Osteocyte (in vitro differentiated cells): ENCODE data around the gene HSD17B4. TPM values are rescaled to one million over a fixed set of nuclear protein-coding genes. Genes with fewer than 3 reads are reported as not detected.
A peak's percentile ranks its signal among the peaks of the same experiment; 100 is the strongest.
"Not testable (repeated sequence)": the region's sequence is repeated elsewhere in the genome, so short reads cannot be mapped to it uniquely, and the experiment has no call there.

ENCODE experiments used
- DNase-seq: peaks from one replicate; pipeline ENCODE4 v3.0.0; 2021; ENCODE audit warnings: mixed read lengths; ENCODE audit not compliant: unreplicated experiment; ENCODE audit errors: extremely low spot score
- H3K27ac Mint-ChIP-seq: one replicate; pipeline ENCODE4 v1.8.0; 2021; ENCODE audit warnings: mild to moderate bottlenecking, mixed read lengths; ENCODE audit not compliant: unreplicated experiment
- H3K27me3 Mint-ChIP-seq: one replicate; pipeline ENCODE4 v1.8.0; 2021; ENCODE audit warnings: mixed read lengths; ENCODE audit not compliant: unreplicated experiment
- H3K36me3 Mint-ChIP-seq: one replicate; pipeline ENCODE4 v1.8.0; 2021; ENCODE audit warnings: mixed read lengths; ENCODE audit not compliant: unreplicated experiment
- H3K4me1 Mint-ChIP-seq: one replicate; pipeline ENCODE4 v1.8.0; 2021; ENCODE audit warnings: mixed read lengths; ENCODE audit not compliant: unreplicated experiment
- H3K4me3 Mint-ChIP-seq: one replicate; pipeline ENCODE4 v1.8.0; 2021; ENCODE audit warnings: mild to moderate bottlenecking, moderate library complexity, mixed read lengths; ENCODE audit not compliant: unreplicated experiment
- H3K9me3 Mint-ChIP-seq: one replicate; pipeline ENCODE4 v1.8.0; 2021; ENCODE audit warnings: mixed read lengths; ENCODE audit not compliant: unreplicated experiment
- total RNA-seq: library from RNA; stranded (reverse); gene quantifications from 2 replicates; pipeline ENCODE4 v1.2.1, GENCODE V29; 2021
- TF ChIP-seq, protein P1 (sequence below): fragments of 200-600 bp; sonication (generic); IDR thresholded peaks from 2 replicates; pipeline ENCODE4 v1.5.0; 2021; ENCODE audit warnings: antibody characterized with exemption, mild to moderate bottlenecking, moderate library complexity

The HSD17B4 gene
- total RNA-seq, 1 donor from 2014 or later: 100 TPM

DNA sequence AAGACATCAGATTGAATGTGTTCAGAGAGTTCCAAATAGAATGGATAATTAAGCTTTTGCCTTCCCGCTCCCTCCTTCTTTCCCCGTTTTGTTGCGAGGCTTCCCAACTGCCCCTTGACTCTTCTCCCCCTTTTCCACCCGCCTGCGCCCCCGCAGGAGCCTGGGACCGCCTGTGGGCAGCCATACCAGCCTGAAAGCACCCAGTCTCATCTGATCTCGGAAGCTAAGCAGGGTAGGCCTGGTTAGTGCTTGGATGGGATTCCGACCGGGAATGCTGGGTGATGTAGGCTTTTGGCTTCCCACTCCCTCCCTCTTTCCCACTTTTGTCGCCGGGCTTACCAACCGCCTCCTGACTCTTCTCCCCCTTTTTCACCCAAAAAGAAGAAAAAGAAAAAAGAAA, 6.8 kb upstream of the HSD17B4 start:
- TF ChIP-seq, protein P1, sequence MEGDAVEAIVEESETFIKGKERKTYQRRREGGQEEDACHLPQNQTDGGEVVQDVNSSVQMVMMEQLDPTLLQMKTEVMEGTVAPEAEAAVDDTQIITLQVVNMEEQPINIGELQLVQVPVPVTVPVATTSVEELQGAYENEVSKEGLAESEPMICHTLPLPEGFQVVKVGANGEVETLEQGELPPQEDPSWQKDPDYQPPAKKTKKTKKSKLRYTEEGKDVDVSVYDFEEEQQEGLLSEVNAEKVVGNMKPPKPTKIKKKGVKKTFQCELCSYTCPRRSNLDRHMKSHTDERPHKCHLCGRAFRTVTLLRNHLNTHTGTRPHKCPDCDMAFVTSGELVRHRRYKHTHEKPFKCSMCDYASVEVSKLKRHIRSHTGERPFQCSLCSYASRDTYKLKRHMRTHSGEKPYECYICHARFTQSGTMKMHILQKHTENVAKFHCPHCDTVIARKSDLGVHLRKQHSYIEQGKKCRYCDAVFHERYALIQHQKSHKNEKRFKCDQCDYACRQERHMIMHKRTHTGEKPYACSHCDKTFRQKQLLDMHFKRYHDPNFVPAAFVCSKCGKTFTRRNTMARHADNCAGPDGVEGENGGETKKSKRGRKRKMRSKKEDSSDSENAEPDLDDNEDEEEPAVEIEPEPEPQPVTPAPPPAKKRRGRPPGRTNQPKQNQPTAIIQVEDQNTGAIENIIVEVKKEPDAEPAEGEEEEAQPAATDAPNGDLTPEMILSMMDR: no peak
- Mint-ChIP-seq H3K36me3 (peaks cover 2% of the 10 kb centered on the region), H3K4me3 (no peak overlapping the region), H3K27ac (no peak overlapping the region), H3K9me3 (peaks cover 15% of the 10 kb centered on the region), H3K4me1 (no peaks in the 10 kb centered on the region), H3K27me3 (peaks cover 45% of the 10 kb centered on the region)
- DNase-seq: no peak

DNA sequence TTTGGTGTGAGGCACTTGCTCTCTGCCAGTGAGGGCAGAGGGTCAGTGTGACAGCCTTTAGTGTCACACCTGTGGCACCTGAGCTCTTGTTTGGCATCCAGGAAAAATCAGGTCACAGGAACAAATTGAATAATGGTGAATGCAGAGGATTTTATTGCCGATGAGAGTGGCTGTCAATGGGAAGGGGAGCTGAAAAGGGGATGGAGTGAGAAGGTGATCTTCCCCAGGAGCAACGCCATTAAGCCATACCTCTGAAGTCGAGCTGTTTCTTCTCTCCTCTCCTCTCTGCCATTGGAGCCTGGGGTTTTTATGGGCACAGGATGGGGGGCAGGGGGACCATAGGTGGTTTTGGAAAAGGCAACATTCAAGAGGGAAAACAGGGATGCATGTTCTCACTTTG, 2.4 kb upstream of the HSD17B4 start:
- Mint-ChIP-seq H3K36me3 (peaks cover 3% of the 10 kb centered on the region), H3K27ac (no peak overlapping the region), H3K4me1 (peaks cover 10% of the 10 kb centered on the region), H3K27me3 (peaks cover 16% of the 10 kb centered on the region), H3K9me3 (peaks cover 15% of the 10 kb centered on the region), H3K4me3 (no peak overlapping the region)
- no peak for DNase-seq
- TF ChIP-seq, protein P1: no peak

DNA sequence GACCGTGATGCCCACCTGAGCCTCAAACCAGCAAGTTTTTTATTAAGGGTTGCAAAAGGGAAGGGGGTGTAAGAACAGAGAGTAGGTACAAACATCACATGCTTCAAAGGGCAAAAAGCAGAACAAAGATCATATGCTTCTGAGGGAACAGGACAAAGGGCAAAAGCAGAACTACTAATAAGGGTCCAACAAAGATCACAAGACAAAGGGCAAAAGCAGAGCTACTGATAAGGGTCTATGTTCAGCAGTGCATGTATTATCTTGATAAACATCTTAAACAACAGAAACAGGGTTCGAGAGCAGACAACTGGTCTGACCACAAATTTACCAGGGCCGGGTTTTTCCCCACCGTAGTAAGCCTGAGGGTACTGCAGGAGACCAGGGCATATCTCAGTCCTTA, 1.7 kb upstream of the HSD17B4 start:
- DNase-seq, H3K4me3 Mint-ChIP-seq, H3K36me3 Mint-ChIP-seq, H3K27ac Mint-ChIP-seq: not testable (repeated sequence)
- Mint-ChIP-seq H3K9me3 (peaks cover 15% of the 10 kb centered on the region), H3K27me3 (peaks cover 12% of the 10 kb centered on the region), H3K4me1 (peaks cover 10% of the 10 kb centered on the region)

DNA sequence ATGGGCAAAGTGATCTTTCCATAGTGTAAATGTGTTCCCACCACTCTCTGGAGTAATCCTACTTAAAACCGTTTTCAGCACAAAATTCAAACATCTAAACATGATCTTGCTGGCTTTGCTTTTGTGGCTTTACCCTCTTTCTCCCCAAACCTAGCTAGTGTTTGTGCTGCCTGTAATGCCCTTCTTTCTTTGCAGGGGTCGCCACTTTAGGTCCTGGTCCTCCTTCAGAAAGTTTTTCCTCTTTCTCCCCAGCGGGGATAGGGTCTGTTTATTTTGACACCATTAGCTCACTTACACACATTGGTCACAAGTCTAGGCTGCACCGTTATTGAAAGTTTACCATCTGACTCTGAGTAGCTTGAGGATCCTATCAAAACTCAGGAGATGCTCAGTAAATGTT, 736 bp upstream of the HSD17B4 start:
- H3K27ac Mint-ChIP-seq: no peak overlapping the region
- TF ChIP-seq, protein P1: no peak
- peaks cover 10% of the 10 kb centered on the region for H3K27me3 Mint-ChIP-seq
- peaks cover 15% of the 10 kb centered on the region for H3K9me3 Mint-ChIP-seq
- no peak overlapping the region for H3K4me3 Mint-ChIP-seq
- H3K4me1 Mint-ChIP-seq: peaks cover 10% of the 10 kb centered on the region
- no peak for DNase-seq
- peaks cover 3% of the 10 kb centered on the region for H3K36me3 Mint-ChIP-seq

DNA sequence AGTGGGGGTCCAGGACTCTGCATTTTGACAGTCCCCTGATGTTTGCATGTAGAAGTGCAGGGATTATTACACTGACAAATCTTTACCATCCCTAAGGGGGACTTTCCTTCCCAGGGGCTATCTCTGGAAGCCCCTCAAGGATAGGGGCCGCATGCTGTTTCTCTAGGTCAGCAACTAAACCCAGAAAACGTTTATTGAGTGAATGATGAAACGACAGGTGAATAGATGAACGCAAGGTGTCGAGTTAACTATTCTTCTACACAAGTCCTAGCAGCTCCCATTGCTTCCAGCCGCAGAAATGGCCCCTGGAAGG, 281 bp upstream of the HSD17B4 start:
- no peak for DNase-seq
- Mint-ChIP-seq H3K27ac (no peak overlapping the region), H3K4me3 (peak overlapping the region; percentile 95), H3K27me3 (peaks cover 7% of the 10 kb centered on the region), H3K9me3 (peaks cover 15% of the 10 kb centered on the region), H3K36me3 (peaks cover 7% of the 10 kb centered on the region), H3K4me1 (peaks cover 10% of the 10 kb centered on the region)
- TF ChIP-seq, protein P1: no peak

DNA sequence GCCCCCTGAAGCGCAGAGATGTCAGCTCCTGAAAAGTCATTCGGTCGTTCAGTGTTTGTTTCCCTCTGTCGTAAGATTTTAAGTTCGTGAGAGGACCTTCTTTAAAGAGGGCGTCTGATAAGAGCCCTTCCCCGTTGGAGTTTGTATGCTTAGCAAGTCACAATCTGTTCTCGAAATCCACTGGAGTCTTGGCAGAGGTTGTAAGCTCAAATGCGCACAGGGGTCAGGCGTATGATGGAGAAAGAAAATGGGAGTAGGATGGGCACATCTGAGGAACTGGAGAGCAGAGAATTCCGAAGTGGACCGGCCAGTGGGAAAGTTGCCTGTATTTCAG, 710 bp downstream of the HSD17B4 start:
- no peaks in the 10 kb centered on the region for H3K27me3 Mint-ChIP-seq
- no peak for DNase-seq
- peaks cover 10% of the 10 kb centered on the region for H3K4me1 Mint-ChIP-seq
- H3K9me3 Mint-ChIP-seq: peaks cover 15% of the 10 kb centered on the region
- peak overlapping the region; percentile 95 for H3K4me3 Mint-ChIP-seq
- TF ChIP-seq, protein P1: no peak
- H3K27ac Mint-ChIP-seq: peak overlapping the region; percentile 81
- peaks cover 12% of the 10 kb centered on the region for H3K36me3 Mint-ChIP-seq
